Measurements from ENCODE around the gene ACTG1. TPM values are rescaled to one million over a fixed set of nuclear protein-coding genes. Genes with fewer than 3 reads are reported as not detected.

ACTG1 gene
- total and polyA plus RNA-seq, 9 of the 15 experiments (the other 6 are each of a cell fraction or from before 2014, with no cell fraction given): 224 to 1,775 (median 568) TPM

GRCh38 chr17:81484195-81484979 lies 28.2 kb downstream of the ACTG1 start (continued):
- TF ChIP-seq VEZF1 (CRISPR knock-in tag; IDR thresholded peaks at IDR 0.05) (peak; percentile 85), MXD1 (CRISPR knock-in tag; IDR thresholded peaks at IDR 0.05; ENCODE audit: borderline replicate concordance, poor library complexity, severe bottlenecking) (peak; percentile 18), ZNF583 (CRISPR knock-in tag; IDR thresholded peaks at IDR 0.05) (0 out of 2 replicates have a peak, but pooled peaks have one; percentile 56), AFF4 (CRISPR knock-in tag; IDR thresholded peaks at IDR 0.05) (peak; percentile 59; the same call in 1 of the 2 replicates), NEUROD1 (IDR thresholded peaks at IDR 0.05; ENCODE audit: borderline replicate concordance, low read depth, low read length, partially characterized antibody) (peak; percentile 57), REST (IDR thresholded peaks at IDR 0.05; ENCODE audit: borderline replicate concordance) (peak; percentile 89), REST (CRISPR knock-in tag; IDR thresholded peaks at IDR 0.05; ENCODE audit: low read depth) (peak; percentile 20; the same call in 1 of the 2 replicates)

Data from K562 (cell line).